ENCODE measurements around the gene C16orf96.

Gene C16orf96

GRCh38 chr16:4556112-4556511 is at the start of gene C16orf96:
Gene C16orf96, plus strand, starts transcription at chr16:4556340. Its CDS starts 150 bp downstream, at chr16:4556490.
- no peak for DNase-seq (ENCODE audit: low spot score)

- DNase-seq (ENCODE audit: low spot score) = no peak
Measured at GRCh38 chr16:4506450-4506849, 49.7 kb upstream of the C16orf96 start.

- no peak for DNase-seq (ENCODE audit: low spot score)
Measured at GRCh38 chr16:4507588-4508345, 48.4 kb upstream of the C16orf96 start.

GRCh38 chr16:4508806-4509205 is 47.3 kb upstream of the C16orf96 start:
- no peak for DNase-seq (ENCODE audit: low spot score)

- DNase-seq (ENCODE audit: low spot score) = no peak
Measured at GRCh38 chr16:4509420-4509819, 46.7 kb upstream of the C16orf96 start.

GRCh38 chr16:4510131-4510530 is 46.0 kb upstream of the C16orf96 start:
- no peak for DNase-seq (ENCODE audit: low spot score)

GRCh38 chr16:4510747-4511426 is 45.3 kb upstream of the C16orf96 start:
- no peak for DNase-seq (ENCODE audit: low spot score)

- no peak for DNase-seq (ENCODE audit: low spot score)
Measured at GRCh38 chr16:4511441-4512082, 44.6 kb upstream of the C16orf96 start.

- DNase-seq (ENCODE audit: low spot score) = no peak
Measured at GRCh38 chr16:4512473-4512872, 43.7 kb upstream of the C16orf96 start.

- DNase-seq (ENCODE audit: low spot score) = no peak
Measured at GRCh38 chr16:4513086-4513860, 42.9 kb upstream of the C16orf96 start.

GRCh38 chr16:4513881-4514280 is 42.3 kb upstream of the C16orf96 start:
- DNase-seq (ENCODE audit: low spot score) = no peak

- no peak for DNase-seq (ENCODE audit: low spot score)
Measured at GRCh38 chr16:4514606-4515005, 41.5 kb upstream of the C16orf96 start.

GRCh38 chr16:4515611-4516233 is 40.4 kb upstream of the C16orf96 start:
- DNase-seq (ENCODE audit: low spot score) = no peak

- no peak for DNase-seq (ENCODE audit: low spot score)
Measured at GRCh38 chr16:4517812-4518680, 38.1 kb upstream of the C16orf96 start.

- DNase-seq (ENCODE audit: low spot score) = no peak
Measured at GRCh38 chr16:4519274-4520058, 36.7 kb upstream of the C16orf96 start.

- DNase-seq (ENCODE audit: low spot score) = no peak
Measured at GRCh38 chr16:4520913-4521312, 35.2 kb upstream of the C16orf96 start.

- no peak for DNase-seq (ENCODE audit: low spot score)
Measured at GRCh38 chr16:4522051-4522581, 34.0 kb upstream of the C16orf96 start.

GRCh38 chr16:4523686-4524085 is 32.5 kb upstream of the C16orf96 start:
- DNase-seq (ENCODE audit: low spot score) = no peak

GRCh38 chr16:4524571-4524970 is 31.6 kb upstream of the C16orf96 start:
- DNase-seq (ENCODE audit: low spot score) = no peak

GRCh38 chr16:4525069-4525468 is 31.1 kb upstream of the C16orf96 start:
- DNase-seq (ENCODE audit: low spot score) = no peak

Data from left forelimb (tissue), 1 donor.